ENCODE results near the gene KCNC2. TPM values are rescaled to one million over a fixed set of nuclear protein-coding genes. Genes with fewer than 3 reads are reported as not detected.
A peak's percentile ranks its signal among the peaks of the same experiment; 100 is the strongest.

KCNC2 gene
- total and polyA plus RNA-seq, 3 experiments from 2014 or later, result not detected

- Histone ChIP-seq H3K27ac (ENCODE audit: low read depth, low read length) (no peak overlapping the region), H3K4me3 (ENCODE audit: low read length) (no peak overlapping the region), H3K36me3 (ENCODE audit: insufficient read depth, low read length) (no peaks in the 10 kb centered on the region), H3K4me1 (ENCODE audit: insufficient read depth, low read length) (no peaks in the 10 kb centered on the region), H3K27me3 (ENCODE audit: insufficient read depth, low read length, poor library complexity, severe bottlenecking) (no peaks in the 10 kb centered on the region), H3K9me3 (ENCODE audit: low read length) (peaks cover 13% of the 10 kb centered on the region)
- CTCF ChIA-PET, result no interaction called here
- no peaks in the 10 kb centered on the region for H3K4me1 Mint-ChIP-seq
- POLR2A ChIA-PET, result no interaction called here
- peak overlapping the region in 1 of 7 donors; percentile 54 for H3K4me3 Mint-ChIP-seq
- H3K9me3 Mint-ChIP-seq, result peaks cover 53 to 62% (median 59%) of the 10 kb centered on the region in 5 donors
- peaks cover 0 to 12% (median 8%) of the 10 kb centered on the region in 3 donors for H3K36me3 Mint-ChIP-seq
- DNase-seq, result no peak
- H3K27me3 Mint-ChIP-seq, result no peaks in the 10 kb centered on the region
- H3K27ac Mint-ChIP-seq, result no peak overlapping the region
These were observed 189.5 kb downstream of the KCNC2 start for GRCh38 chr12:75020068-75020557.

- no peaks in the 10 kb centered on the region for H3K4me1 Mint-ChIP-seq
- Histone ChIP-seq H3K36me3 (ENCODE audit: insufficient read depth, low read length) (no peaks in the 10 kb centered on the region), H3K27ac (ENCODE audit: low read depth, low read length) (no peak overlapping the region), H3K4me3 (ENCODE audit: low read length) (no peak overlapping the region), H3K4me1 (ENCODE audit: insufficient read depth, low read length) (no peaks in the 10 kb centered on the region), H3K9me3 (ENCODE audit: low read length) (no peaks in the 10 kb centered on the region), H3K27me3 (ENCODE audit: insufficient read depth, low read length, poor library complexity, severe bottlenecking) (no peaks in the 10 kb centered on the region)
- peaks cover 5 to 13% (median 8%) of the 10 kb centered on the region in 5 donors for H3K9me3 Mint-ChIP-seq
- H3K36me3 Mint-ChIP-seq, result peaks cover 0 to 2% (median 0%) of the 10 kb centered on the region in 3 donors
- ChIA-PET POLR2A (no interaction called here), CTCF (no interaction called here)
- H3K27me3 Mint-ChIP-seq, result peaks cover 0 to 4% of the 10 kb centered on the region in 2 donors
- DNase-seq, result no peak
- no peak overlapping the region for H3K4me3 Mint-ChIP-seq
- no peak overlapping the region for H3K27ac Mint-ChIP-seq
These were observed 198.5 kb downstream of the KCNC2 start for GRCh38 chr12:75011120-75011519.

GRCh38 chr12:75007133-75007532 lies 202.5 kb downstream of the KCNC2 start:
- H3K4me1 ChIP-seq (ENCODE audit: insufficient read depth, low read length), result no peaks in the 10 kb centered on the region
- no peak overlapping the region for H3K4me3 Mint-ChIP-seq
- no peak overlapping the region for H3K4me3 ChIP-seq (ENCODE audit: low read length)
- H3K27me3 Mint-ChIP-seq, result no peaks in the 10 kb centered on the region
- peaks cover 0 to 4% (median 3%) of the 10 kb centered on the region in 5 donors for H3K9me3 Mint-ChIP-seq
- ChIA-PET CTCF (no interaction called here), POLR2A (no interaction called here)
- no peaks in the 10 kb centered on the region for H3K4me1 Mint-ChIP-seq
- no peaks in the 10 kb centered on the region for H3K9me3 ChIP-seq (ENCODE audit: low read length)
- no peak for DNase-seq
- H3K27me3 ChIP-seq (ENCODE audit: insufficient read depth, low read length, poor library complexity, severe bottlenecking), result no peaks in the 10 kb centered on the region
- no peaks in the 10 kb centered on the region for H3K36me3 ChIP-seq (ENCODE audit: insufficient read depth, low read length)
- H3K27ac Mint-ChIP-seq, result no peak overlapping the region
- no peak overlapping the region for H3K27ac ChIP-seq (ENCODE audit: low read depth, low read length)
- peaks cover 0 to 2% (median 0%) of the 10 kb centered on the region in 3 donors for H3K36me3 Mint-ChIP-seq

GRCh38 chr12:75000120-75000519 lies 209.5 kb downstream of the KCNC2 start:
- Mint-ChIP-seq H3K27ac (peak overlapping the region in 4 of 8 donors; percentile 2 to 89 (median 23)), H3K4me3 (peak overlapping the region; percentile 46 to 83 (median 72)), H3K36me3 (no peaks in the 10 kb centered on the region), H3K4me1 (peaks cover 13 to 17% (median 15%) of the 10 kb centered on the region in 3 donors), H3K27me3 (no peaks in the 10 kb centered on the region), H3K9me3 (peaks cover 0 to 4% (median 1%) of the 10 kb centered on the region in 5 donors)
- POLR2A ChIA-PET, result no interaction called here
- H3K36me3 ChIP-seq (ENCODE audit: insufficient read depth, low read length), result no peaks in the 10 kb centered on the region
- no peaks in the 10 kb centered on the region for H3K27me3 ChIP-seq (ENCODE audit: insufficient read depth, low read length, poor library complexity, severe bottlenecking)
- DNase-seq, result no peak
- H3K4me1 ChIP-seq (ENCODE audit: insufficient read depth, low read length), result no peaks in the 10 kb centered on the region
- H3K9me3 ChIP-seq (ENCODE audit: low read length), result no peaks in the 10 kb centered on the region
- no peak overlapping the region for H3K27ac ChIP-seq (ENCODE audit: low read depth, low read length)
- H3K4me3 ChIP-seq (ENCODE audit: low read length), result no peak overlapping the region
- CTCF ChIA-PET, result no interaction called here

GRCh38 chr12:74999474-74999873 lies 210.2 kb downstream of the KCNC2 start:
- Histone ChIP-seq H3K9me3 (ENCODE audit: low read length) (no peaks in the 10 kb centered on the region), H3K27me3 (ENCODE audit: insufficient read depth, low read length, poor library complexity, severe bottlenecking) (no peaks in the 10 kb centered on the region), H3K36me3 (ENCODE audit: insufficient read depth, low read length) (no peaks in the 10 kb centered on the region), H3K4me1 (ENCODE audit: insufficient read depth, low read length) (no peaks in the 10 kb centered on the region), H3K27ac (ENCODE audit: low read depth, low read length) (no peak overlapping the region), H3K4me3 (ENCODE audit: low read length) (peak overlapping the region; percentile 33)
- Mint-ChIP-seq H3K4me3 (peak overlapping the region; percentile 53 to 86 (median 73)), H3K36me3 (no peaks in the 10 kb centered on the region), H3K27me3 (no peaks in the 10 kb centered on the region), H3K9me3 (peaks cover 0 to 4% (median 1%) of the 10 kb centered on the region in 5 donors), H3K27ac (peak overlapping the region; percentile 1 to 89 (median 54)), H3K4me1 (peaks cover 13 to 17% (median 15%) of the 10 kb centered on the region in 3 donors)
- DNase-seq, result no peak
- ChIA-PET POLR2A (no interaction called here), CTCF (no interaction called here)

Other genes with a start within 250 kb of the KCNC2 start
- gene CAPS2, start 120.5 kb upstream of the KCNC2 start, total RNA-seq, result 1 to 10 TPM; 1.9 to 2.6 TPM
- gene CAPS2, start 120.5 kb upstream of the KCNC2 start, polyA plus RNA-seq, result 2.5 TPM
- gene GLIPR1L1, start 124.8 kb upstream of the KCNC2 start, total RNA-seq, result not detected
- gene GLIPR1L1, start 124.8 kb upstream of the KCNC2 start, polyA plus RNA-seq, result not detected
- gene GLIPR1L2, start 181.2 kb upstream of the KCNC2 start, total RNA-seq, result not detected
- 0.92 TPM for gene GLIPR1L2, start 181.2 kb upstream of the KCNC2 start, polyA plus RNA-seq

Data from CD8-positive, alpha-beta memory T cell (primary cell).